Motor neuron (in vitro differentiated cells): Measurements from ENCODE around the gene HOXC12. TPM values are rescaled to one million over a fixed set of nuclear protein-coding genes. Genes with fewer than 3 reads are reported as not detected.

Experiments
- ATAC-seq, 8 experiments: fragments of 200-7000 bp; cut with Tn5 transposase; replicated peaks in 6 of 8; 2 replicates each; pipeline ENCODE4 v1.8.0; 2021; ENCODE audit warnings: mild to moderate bottlenecking in 8 of 8, moderate library complexity in 8 of 8
- H3K27ac ChIP-seq, 2 donors: fragments of 250-450 bp; sonication (Bioruptor Pico); 2 replicates each; pipeline ENCODE4 v1.9.0; 2021; ENCODE audit warnings: antibody characterized with exemption in 2 of 2, mild to moderate bottlenecking in 2 of 2, moderate library complexity in 1 of 2
- H3K4me1 ChIP-seq, 2 donors: fragments of 250-450 bp; sonication (Bioruptor Pico); replicated peaks in 1 of 2; 2 replicates each; pipeline ENCODE4 v1.6.1; 2021; ENCODE audit warnings: antibody characterized with exemption in 2 of 2, mild to moderate bottlenecking in 2 of 2, moderate library complexity in 1 of 2
- H3K4me3 ChIP-seq, 5 donors: fragments of 250-450 bp; sonication (Bioruptor Pico); 2 replicates each; pipeline ENCODE4 v1.9.0; 2021; ENCODE audit warnings: antibody characterized with exemption in 5 of 5, mild to moderate bottlenecking in 5 of 5, moderate library complexity in 4 of 5
- WGBS, 10 experiments: fragments of 450-650 bp; shearing (Covaris generic); methylation state at CpG; one replicate each; pipeline ENCODE4 v1.0.0; 2022; 5-methylcytosine and 5-hydroxymethylcytosine counted together
- in situ Hi-C, 9 experiments: fragments of 400-800 bp; cut with MboI; loops; one replicate each; pipeline ENCODE4 v1.15.0; 2021; ENCODE audit warnings: low sequenced_read_pairs in 9 of 9, low pct_unique_long_range_greater_than_20kb in 2 of 9; ENCODE audit not compliant: unreplicated experiment in 9 of 9
- total RNA-seq, 8 experiments: library from RNA; unstranded; fragments of 300-600 nt; gene quantifications; 2 replicates each; pipeline versions ENCODE4 v1.2.3 to v1.2.4, GENCODE V29; 2022

Gene HOXC12
- total RNA-seq, 8 experiments from 2014 or later, result 0.13 to 5.2 (median 0.34) TPM; not detected in 2

- ATAC-seq, result no peak
- WGBS, 10 experiments, result 3 to 53% (median 17%) methylated on average over 8 to 29 of the region's 49 CpGs; no CpG with 5 or more reads in 1 of the 10 experiments
- Histone ChIP-seq H3K27ac (no peak overlapping the region), H3K4me3 (peak overlapping the region in 1 of 5 donors; percentile 21), H3K4me1 (peaks cover 0 to 4% of the 10 kb centered on the region in 2 donors)
- in situ Hi-C loops, result loop anchor here in 3 of 9 experiments (25.0 kb wide), 3 partner anchors 123 to 173 kb away; partner anchors contain the start of gene CISTR (in 1 of the 3)
Measured at GRCh38 chr12:53935383-53936341, 19.0 kb upstream of the HOXC12 start.

- in situ Hi-C loops, result loop anchor here in 3 of 9 experiments (25.0 kb wide), 3 partner anchors 125 to 175 kb away; partner anchors contain the start of gene CISTR (in 1 of the 3)
- peaks cover 0 to 4% of the 10 kb centered on the region in 2 donors for H3K4me1 ChIP-seq
- no peak overlapping the region for H3K4me3 ChIP-seq
- no peak for ATAC-seq
- WGBS, 10 experiments, result 2 to 83% (median 40%) methylated on average over 1 to 12 of the region's 12 CpGs; no CpG with 5 or more reads in 1 of the 10 experiments
- no peak overlapping the region for H3K27ac ChIP-seq
Measured at GRCh38 chr12:53937099-53937498, 17.6 kb upstream of the HOXC12 start.

GRCh38 chr12:53937596-53938325 is 16.9 kb upstream of the HOXC12 start:
- in situ Hi-C loops, result loop anchor here in 3 of 9 experiments (25.0 kb wide), 3 partner anchors 125 to 175 kb away; partner anchors contain the start of gene CISTR (in 1 of the 3)

GRCh38 chr12:53938326-53939140 is 16.2 kb upstream of the HOXC12 start, which contains the start of gene HOXC13:
TSS of gene HOXC13 (plus strand) at chr12:53938831. CDS start at chr12:53938907, 76 bp downstream.
- Histone ChIP-seq H3K27ac (no peak within 1 kb of the TSS), H3K4me1 (peaks cover 0 to 4% of the 10 kb centered on the region in 2 donors), H3K4me3 (peak within 1 kb of the TSS; percentile 24 to 39 (median 33))
- in situ Hi-C loops, result loop anchor here in 3 of 9 experiments (25.0 kb wide), 3 partner anchors 126 to 176 kb away; partner anchors contain the start of gene CISTR (in 1 of the 3)
- ATAC-seq, result peak; percentile 87 to 93 (median 91)
- WGBS, 10 experiments, result 7 to 30% methylated on average over 2 to 3 of the region's 56 CpGs; no CpG with 5 or more reads in 8 of the 10 experiments

More at GRCh38 chr12:53937596-53938325, 16.9 kb upstream of the HOXC12 start:
- no peak overlapping the region for H3K27ac ChIP-seq
- no peak for ATAC-seq
- peaks cover 0 to 4% of the 10 kb centered on the region in 2 donors for H3K4me1 ChIP-seq
- WGBS, 10 experiments, result 7 to 56% (median 31%) methylated on average over 3 to 20 of the region's 23 CpGs
- H3K4me3 ChIP-seq, result peak overlapping the region; percentile 16 to 38 (median 33)

- Histone ChIP-seq H3K4me3 (peak overlapping the region; percentile 24 to 39 (median 33)), H3K4me1 (peaks cover 0 to 4% of the 10 kb centered on the region in 2 donors), H3K27ac (no peak overlapping the region)
- WGBS, 10 experiments, result 0 to 20% (median 0%) methylated on average over 1 to 7 of the region's 91 CpGs; no CpG with 5 or more reads in 4 of the 10 experiments
- peak in 3 of 8 experiments; percentile 22 to 72 (median 40) for ATAC-seq
- in situ Hi-C loops, result loop anchor here in 3 of 9 experiments (25.0 kb wide), 3 partner anchors 127 to 177 kb away; partner anchors contain the start of gene CISTR (in 1 of the 3)
Measured at GRCh38 chr12:53939141-53940108, 15.3 kb upstream of the HOXC12 start.

- WGBS, 10 experiments, result 0 to 92% (median 16%) methylated on average over 2 to 7 of the region's 9 CpGs; no CpG with 5 or more reads in 1 of the 10 experiments
- ATAC-seq, result no peak
- peaks cover 0 to 2% of the 10 kb centered on the region in 2 donors for H3K4me1 ChIP-seq
- H3K4me3 ChIP-seq, result no peak overlapping the region
- no peak overlapping the region for H3K27ac ChIP-seq
- in situ Hi-C loops, result loop anchor here in 3 of 9 experiments (25.0 kb wide), 3 partner anchors 128 to 178 kb away; partner anchors contain the start of gene CISTR (in 1 of the 3)
Measured at GRCh38 chr12:53940443-53941014, 14.2 kb upstream of the HOXC12 start.

GRCh38 chr12:53941187-53941586 is 13.5 kb upstream of the HOXC12 start:
- Histone ChIP-seq H3K27ac (no peak overlapping the region), H3K4me1 (no peaks in the 10 kb centered on the region), H3K4me3 (no peak overlapping the region)
- in situ Hi-C loops, result loop anchor here in 3 of 9 experiments (25.0 kb wide), 3 partner anchors 129 to 179 kb away; partner anchors contain the start of gene CISTR (in 1 of the 3)
- no peak for ATAC-seq

GRCh38 chr12:53941750-53942149 is 13.0 kb upstream of the HOXC12 start:
- H3K4me1 ChIP-seq, result no peaks in the 10 kb centered on the region
- 0 to 91% (median 15%) methylated on average over 1 to 5 of the region's 5 CpGs for WGBS, 10 experiments
- no peak overlapping the region for H3K4me3 ChIP-seq
- ATAC-seq, result no peak
- H3K27ac ChIP-seq, result no peak overlapping the region
- in situ Hi-C loops, result loop anchor here in 3 of 9 experiments (25.0 kb wide), 3 partner anchors 129 to 179 kb away; partner anchors contain the start of gene CISTR (in 1 of the 3)

GRCh38 chr12:53942467-53942997 is 12.2 kb upstream of the HOXC12 start:
- WGBS, 10 experiments, result 0 to 60% (median 41%) methylated on average over 1 of the region's 2 CpGs; no CpG with 5 or more reads in 6 of the 10 experiments
- Histone ChIP-seq H3K4me1 (no peaks in the 10 kb centered on the region), H3K27ac (no peak overlapping the region), H3K4me3 (no peak overlapping the region)
- in situ Hi-C loops, result loop anchor here in 3 of 9 experiments (25.0 kb wide), 3 partner anchors 130 to 180 kb away; partner anchors contain the start of gene CISTR (in 1 of the 3)
- no peak for ATAC-seq

GRCh38 chr12:53944209-53944608 is 10.5 kb upstream of the HOXC12 start:
- in situ Hi-C loops, result loop anchor here in 3 of 9 experiments (25.0 kb wide), 3 partner anchors 132 to 182 kb away; partner anchors contain the start of gene CISTR (in 1 of the 3)
- Histone ChIP-seq H3K27ac (no peak overlapping the region), H3K4me3 (no peak overlapping the region), H3K4me1 (no peaks in the 10 kb centered on the region)
- no peak for ATAC-seq
- 0 to 80% (median 14%) methylated on average over 1 to 2 of the region's 4 CpGs; no CpG with 5 or more reads in 1 of the 10 experiments for WGBS, 10 experiments
